ENCODE results near the gene IRS1.

The IRS1 gene

GRCh38 chr2:226701052-226701451 lies 98.6 kb downstream of the IRS1 start:
- Histone ChIP-seq H3K36me3 (ENCODE audit: control insufficient read depth, insufficient read depth, low read length) (no peaks in the 10 kb centered on the region), H3K27me3 (ENCODE audit: control insufficient read depth, insufficient read depth, low read length) (no peaks in the 10 kb centered on the region), H3K27ac (ENCODE audit: low read depth, low read length) (no peak overlapping the region), H3K9ac (ENCODE audit: low read length) (no peak overlapping the region), H3K9me3 (ENCODE audit: control insufficient read depth, insufficient read depth, low read depth, low read length) (no peaks in the 10 kb centered on the region), H3K4me3 (ENCODE audit: low read depth, low read length) (no peak overlapping the region), H3K4me1 (ENCODE audit: control insufficient read depth, insufficient read depth, low read length) (peaks cover 5% of the 10 kb centered on the region)

GRCh38 chr2:226699321-226699720 lies 100.3 kb downstream of the IRS1 start:
- Histone ChIP-seq H3K27ac (ENCODE audit: low read depth, low read length) (no peak overlapping the region), H3K9ac (ENCODE audit: low read length) (no peak overlapping the region), H3K4me3 (ENCODE audit: low read depth, low read length) (no peak overlapping the region), H3K36me3 (ENCODE audit: control insufficient read depth, insufficient read depth, low read length) (no peaks in the 10 kb centered on the region), H3K4me1 (ENCODE audit: control insufficient read depth, insufficient read depth, low read length) (peaks cover 17% of the 10 kb centered on the region), H3K27me3 (ENCODE audit: control insufficient read depth, insufficient read depth, low read length) (no peaks in the 10 kb centered on the region), H3K9me3 (ENCODE audit: control insufficient read depth, insufficient read depth, low read depth, low read length) (no peaks in the 10 kb centered on the region)

GRCh38 chr2:226698671-226699070 lies 100.9 kb downstream of the IRS1 start:
- no peak overlapping the region for H3K4me3 ChIP-seq (ENCODE audit: low read depth, low read length)
- no peak overlapping the region for H3K27ac ChIP-seq (ENCODE audit: low read depth, low read length)
- no peaks in the 10 kb centered on the region for H3K36me3 ChIP-seq (ENCODE audit: control insufficient read depth, insufficient read depth, low read length)
- no peaks in the 10 kb centered on the region for H3K9me3 ChIP-seq (ENCODE audit: control insufficient read depth, insufficient read depth, low read depth, low read length)
- H3K27me3 ChIP-seq (ENCODE audit: control insufficient read depth, insufficient read depth, low read length), result no peaks in the 10 kb centered on the region
- H3K4me1 ChIP-seq (ENCODE audit: control insufficient read depth, insufficient read depth, low read length), result peaks cover 22% of the 10 kb centered on the region
- H3K9ac ChIP-seq (ENCODE audit: low read length), result no peak overlapping the region

GRCh38 chr2:226694586-226695284 lies 104.9 kb downstream of the IRS1 start:
- H3K9me3 ChIP-seq (ENCODE audit: control insufficient read depth, insufficient read depth, low read depth, low read length), result no peaks in the 10 kb centered on the region
- no peak overlapping the region for H3K27ac ChIP-seq (ENCODE audit: low read depth, low read length)
- H3K4me3 ChIP-seq (ENCODE audit: low read depth, low read length), result no peak overlapping the region
- H3K36me3 ChIP-seq (ENCODE audit: control insufficient read depth, insufficient read depth, low read length), result no peaks in the 10 kb centered on the region
- H3K27me3 ChIP-seq (ENCODE audit: control insufficient read depth, insufficient read depth, low read length), result no peaks in the 10 kb centered on the region
- no peak overlapping the region for H3K9ac ChIP-seq (ENCODE audit: low read length)
- peaks cover 34% of the 10 kb centered on the region for H3K4me1 ChIP-seq (ENCODE audit: control insufficient read depth, insufficient read depth, low read length)

GRCh38 chr2:226694149-226694548 lies 105.5 kb downstream of the IRS1 start:
- H3K4me1 ChIP-seq (ENCODE audit: control insufficient read depth, insufficient read depth, low read length), result peaks cover 34% of the 10 kb centered on the region
- no peaks in the 10 kb centered on the region for H3K9me3 ChIP-seq (ENCODE audit: control insufficient read depth, insufficient read depth, low read depth, low read length)
- no peaks in the 10 kb centered on the region for H3K36me3 ChIP-seq (ENCODE audit: control insufficient read depth, insufficient read depth, low read length)
- no peak overlapping the region for H3K9ac ChIP-seq (ENCODE audit: low read length)
- H3K4me3 ChIP-seq (ENCODE audit: low read depth, low read length), result no peak overlapping the region
- H3K27ac ChIP-seq (ENCODE audit: low read depth, low read length), result no peak overlapping the region
- no peaks in the 10 kb centered on the region for H3K27me3 ChIP-seq (ENCODE audit: control insufficient read depth, insufficient read depth, low read length)

- Histone ChIP-seq H3K27me3 (ENCODE audit: control insufficient read depth, insufficient read depth, low read length) (no peaks in the 10 kb centered on the region), H3K9me3 (ENCODE audit: control insufficient read depth, insufficient read depth, low read depth, low read length) (no peaks in the 10 kb centered on the region), H3K4me1 (ENCODE audit: control insufficient read depth, insufficient read depth, low read length) (peaks cover 34% of the 10 kb centered on the region), H3K36me3 (ENCODE audit: control insufficient read depth, insufficient read depth, low read length) (no peaks in the 10 kb centered on the region), H3K27ac (ENCODE audit: low read depth, low read length) (no peak overlapping the region), H3K4me3 (ENCODE audit: low read depth, low read length) (no peak overlapping the region), H3K9ac (ENCODE audit: low read length) (no peak overlapping the region)
Observed at GRCh38 chr2:226693521-226693920, 106.1 kb downstream of the IRS1 start.

- Histone ChIP-seq H3K9ac (ENCODE audit: low read length) (no peak overlapping the region), H3K4me3 (ENCODE audit: low read depth, low read length) (no peak overlapping the region), H3K27me3 (ENCODE audit: control insufficient read depth, insufficient read depth, low read length) (no peaks in the 10 kb centered on the region), H3K36me3 (ENCODE audit: control insufficient read depth, insufficient read depth, low read length) (no peaks in the 10 kb centered on the region), H3K4me1 (ENCODE audit: control insufficient read depth, insufficient read depth, low read length) (peaks cover 34% of the 10 kb centered on the region), H3K27ac (ENCODE audit: low read depth, low read length) (no peak overlapping the region), H3K9me3 (ENCODE audit: control insufficient read depth, insufficient read depth, low read depth, low read length) (no peaks in the 10 kb centered on the region)
Observed at GRCh38 chr2:226692521-226693126, 107.0 kb downstream of the IRS1 start.

GRCh38 chr2:226691255-226691654 lies 108.4 kb downstream of the IRS1 start:
- H3K36me3 ChIP-seq (ENCODE audit: control insufficient read depth, insufficient read depth, low read length), result no peaks in the 10 kb centered on the region
- H3K4me3 ChIP-seq (ENCODE audit: low read depth, low read length), result no peak overlapping the region
- no peak overlapping the region for H3K9ac ChIP-seq (ENCODE audit: low read length)
- H3K27ac ChIP-seq (ENCODE audit: low read depth, low read length), result no peak overlapping the region
- peaks cover 31% of the 10 kb centered on the region for H3K4me1 ChIP-seq (ENCODE audit: control insufficient read depth, insufficient read depth, low read length)
- no peaks in the 10 kb centered on the region for H3K27me3 ChIP-seq (ENCODE audit: control insufficient read depth, insufficient read depth, low read length)
- no peaks in the 10 kb centered on the region for H3K9me3 ChIP-seq (ENCODE audit: control insufficient read depth, insufficient read depth, low read depth, low read length)

- H3K36me3 ChIP-seq (ENCODE audit: control insufficient read depth, insufficient read depth, low read length), result no peaks in the 10 kb centered on the region
- peaks cover 24% of the 10 kb centered on the region for H3K4me1 ChIP-seq (ENCODE audit: control insufficient read depth, insufficient read depth, low read length)
- no peak overlapping the region for H3K4me3 ChIP-seq (ENCODE audit: low read depth, low read length)
- no peaks in the 10 kb centered on the region for H3K9me3 ChIP-seq (ENCODE audit: control insufficient read depth, insufficient read depth, low read depth, low read length)
- no peak overlapping the region for H3K9ac ChIP-seq (ENCODE audit: low read length)
- no peak overlapping the region for H3K27ac ChIP-seq (ENCODE audit: low read depth, low read length)
- no peaks in the 10 kb centered on the region for H3K27me3 ChIP-seq (ENCODE audit: control insufficient read depth, insufficient read depth, low read length)
Observed at GRCh38 chr2:226690461-226691024, 109.1 kb downstream of the IRS1 start.

- no peaks in the 10 kb centered on the region for H3K9me3 ChIP-seq (ENCODE audit: control insufficient read depth, insufficient read depth, low read depth, low read length)
- H3K27ac ChIP-seq (ENCODE audit: low read depth, low read length), result no peak overlapping the region
- H3K4me3 ChIP-seq (ENCODE audit: low read depth, low read length), result no peak overlapping the region
- H3K4me1 ChIP-seq (ENCODE audit: control insufficient read depth, insufficient read depth, low read length), result peaks cover 12% of the 10 kb centered on the region; the same call in 1 of the 2 replicates
- no peaks in the 10 kb centered on the region for H3K36me3 ChIP-seq (ENCODE audit: control insufficient read depth, insufficient read depth, low read length)
- H3K9ac ChIP-seq (ENCODE audit: low read length), result no peak overlapping the region
- H3K27me3 ChIP-seq (ENCODE audit: control insufficient read depth, insufficient read depth, low read length), result no peaks in the 10 kb centered on the region
Observed at GRCh38 chr2:226687641-226688253, 111.9 kb downstream of the IRS1 start.

GRCh38 chr2:226684563-226684959 lies 115.1 kb downstream of the IRS1 start:
- Histone ChIP-seq H3K36me3 (ENCODE audit: control insufficient read depth, insufficient read depth, low read length) (no peaks in the 10 kb centered on the region), H3K9me3 (ENCODE audit: control insufficient read depth, insufficient read depth, low read depth, low read length) (no peaks in the 10 kb centered on the region), H3K4me3 (ENCODE audit: low read depth, low read length) (no peak overlapping the region), H3K9ac (ENCODE audit: low read length) (no peak overlapping the region), H3K4me1 (ENCODE audit: control insufficient read depth, insufficient read depth, low read length) (no peaks in the 10 kb centered on the region; the same call in 1 of the 2 replicates), H3K27ac (ENCODE audit: low read depth, low read length) (no peak overlapping the region), H3K27me3 (ENCODE audit: control insufficient read depth, insufficient read depth, low read length) (no peaks in the 10 kb centered on the region)

Data from HUES6 (cell line).